Progenitor cell of endocrine pancreas (in vitro differentiated cells): Measurements from ENCODE around the gene THRA. TPM values are rescaled to one million over a fixed set of nuclear protein-coding genes. Genes with fewer than 3 reads are reported as not detected.
A peak's percentile ranks its signal among the peaks of the same experiment; 100 is the strongest.

Experiments used
- DNase-seq: peaks from one replicate; pipeline ENCODE4 v3.0.0; 2021; ENCODE audit warnings: low spot score; ENCODE audit not compliant: unreplicated experiment
- H3K27ac Mint-ChIP-seq: 2 replicates; pipeline ENCODE4 v1.8.0; 2021; ENCODE audit warnings: mild to moderate bottlenecking, moderate library complexity, mixed read lengths
- H3K27me3 Mint-ChIP-seq: 2 replicates; pipeline ENCODE4 v1.8.0; 2021; ENCODE audit warnings: mixed read lengths
- H3K36me3 Mint-ChIP-seq: 2 replicates; pipeline ENCODE4 v1.8.0; 2022; ENCODE audit warnings: mixed read lengths; ENCODE audit not compliant: insufficient read depth
- H3K4me1 Mint-ChIP-seq: 2 replicates; pipeline ENCODE4 v1.8.0; 2021; ENCODE audit warnings: low read depth, mixed read lengths
- H3K4me3 Mint-ChIP-seq: 2 replicates; pipeline ENCODE4 v1.8.0; 2021; ENCODE audit warnings: low read depth, mild to moderate bottlenecking, moderate library complexity, mixed read lengths
- H3K9me3 Mint-ChIP-seq: 2 replicates; pipeline ENCODE4 v1.8.0; 2021; ENCODE audit warnings: low read depth, mixed read lengths
- CTCF ChIP-seq: fragments of 200-600 bp; sonication (generic); IDR thresholded peaks from one replicate; pipeline ENCODE4 v1.5.0; 2021; ENCODE audit warnings: antibody characterized with exemption, mild to moderate bottlenecking; ENCODE audit not compliant: unreplicated experiment
- total RNA-seq: library from RNA; stranded (reverse); gene quantifications from 2 replicates; pipeline ENCODE4 v1.2.1, GENCODE V29; 2021

The THRA gene
- total RNA-seq, 1 donor from 2014 or later = 25.0 TPM

- no peaks in the 10 kb centered on the region for H3K9me3 Mint-ChIP-seq
- peaks cover 10% of the 10 kb centered on the region for H3K36me3 Mint-ChIP-seq
- no peaks in the 10 kb centered on the region for H3K4me1 Mint-ChIP-seq
- peak overlapping the region; percentile 54 for H3K27ac Mint-ChIP-seq
- no peaks in the 10 kb centered on the region for H3K27me3 Mint-ChIP-seq
- DNase-seq = no peak
- H3K4me3 Mint-ChIP-seq = no peak overlapping the region
- TF ChIP-seq CTCF = no peak
Measured at GRCh38 chr17:40084477-40084876, 21.7 kb downstream of the THRA start.

- Mint-ChIP-seq H3K4me1 (no peaks in the 10 kb centered on the region), H3K4me3 (no peak overlapping the region), H3K9me3 (no peaks in the 10 kb centered on the region), H3K27ac (no peak overlapping the region), H3K36me3 (peaks cover 10% of the 10 kb centered on the region), H3K27me3 (no peaks in the 10 kb centered on the region)
- peak; percentile 53 for DNase-seq
- TF ChIP-seq CTCF = peak; percentile 73
Measured at GRCh38 chr17:40086150-40087044, 23.6 kb downstream of the THRA start.

GRCh38 chr17:40087049-40087794, 24.5 kb downstream of the THRA start:
- no peak overlapping the region for H3K27ac Mint-ChIP-seq
- no peaks in the 10 kb centered on the region for H3K9me3 Mint-ChIP-seq
- peaks cover 10% of the 10 kb centered on the region for H3K36me3 Mint-ChIP-seq
- no peaks in the 10 kb centered on the region for H3K4me1 Mint-ChIP-seq
- DNase-seq = no peak
- no peak overlapping the region for H3K4me3 Mint-ChIP-seq
- H3K27me3 Mint-ChIP-seq = no peaks in the 10 kb centered on the region
- no peak for TF ChIP-seq CTCF

- no peak overlapping the region for H3K27ac Mint-ChIP-seq
- H3K27me3 Mint-ChIP-seq = no peaks in the 10 kb centered on the region
- peaks cover 10% of the 10 kb centered on the region for H3K36me3 Mint-ChIP-seq
- H3K4me1 Mint-ChIP-seq = no peaks in the 10 kb centered on the region
- TF ChIP-seq CTCF = no peak
- H3K4me3 Mint-ChIP-seq = no peak overlapping the region
- no peak for DNase-seq
- no peaks in the 10 kb centered on the region for H3K9me3 Mint-ChIP-seq
Measured at GRCh38 chr17:40087903-40088718, 25.3 kb downstream of the THRA start.
